Measurements from ENCODE around the gene ZFP64.
"Not testable (repeated sequence)": the region's sequence is repeated elsewhere in the genome, so short reads cannot be mapped to it uniquely, and the experiment has no call there.

Gene ZFP64

GRCh38 chr20:52191132-52191915 is at the start of gene ZFP64:
Gene ZFP64, minus strand, starts transcription at chr20:52191779. Its CDS starts 143 bp downstream, at chr20:52191636.
- DNase-seq: peak; percentile 84 to 88

DNA sequence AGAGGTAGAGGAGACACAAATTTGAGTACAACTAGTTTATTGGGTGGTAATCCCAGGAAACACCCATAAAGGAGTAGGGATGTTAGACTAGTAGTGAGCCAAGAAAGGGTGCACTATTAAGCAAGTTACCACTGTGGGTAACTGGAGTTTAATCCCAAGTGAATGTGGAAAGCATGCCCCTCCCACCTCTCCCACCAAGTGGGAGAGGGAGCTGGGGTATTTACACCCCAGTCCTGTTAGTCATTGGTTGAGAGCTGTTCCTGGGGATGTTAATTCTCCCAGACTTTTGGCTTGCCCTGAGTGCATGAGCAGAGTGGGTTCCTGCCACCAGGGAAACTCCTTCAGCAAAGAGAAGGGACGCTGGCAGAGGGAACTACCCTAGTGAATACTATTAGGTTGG is 49.2 kb upstream of the ZFP64 start:
- DNase-seq: no peak

DNA sequence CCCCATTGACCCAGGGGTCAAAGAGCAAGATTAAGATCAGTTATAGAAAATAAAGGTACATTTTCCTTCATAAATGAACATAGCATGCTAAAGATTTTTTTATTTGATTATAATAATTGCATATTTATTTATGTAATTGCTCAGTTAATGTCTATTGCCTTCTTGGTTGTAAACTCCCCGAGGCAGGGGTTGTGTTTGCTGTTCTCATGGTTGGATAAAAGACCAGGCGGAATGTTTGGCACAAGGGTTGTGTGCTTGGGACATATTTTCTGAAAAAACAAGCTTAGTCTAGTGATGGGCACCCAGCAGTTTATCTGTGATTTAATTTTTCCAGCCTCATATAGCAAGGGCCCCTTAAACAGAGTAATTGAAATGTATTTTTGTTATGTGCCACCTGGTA is 47.5 kb upstream of the ZFP64 start:
- no peak for DNase-seq

DNA sequence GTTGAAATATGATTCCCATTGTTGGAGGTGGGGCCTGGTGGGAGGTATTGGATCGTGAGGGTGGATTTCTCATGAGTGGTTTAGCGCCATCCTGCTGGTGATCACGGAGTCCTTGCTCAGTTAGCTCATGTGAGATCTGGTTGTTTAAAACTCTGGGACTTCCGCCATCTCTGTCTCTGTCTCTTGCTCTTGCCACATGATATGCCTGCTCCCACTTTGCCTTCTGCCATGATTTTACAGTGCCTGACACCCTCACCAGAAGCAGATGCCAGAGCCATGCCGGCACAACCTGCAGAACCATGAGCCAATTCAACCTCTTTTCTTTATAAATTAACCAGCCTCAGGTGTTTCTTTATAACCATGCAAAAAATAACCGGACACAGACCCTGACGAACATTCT is 44.7 kb upstream of the ZFP64 start:
- no peak for DNase-seq

GRCh38 chr20:52235129-52235528 is 43.5 kb upstream of the ZFP64 start:
- DNase-seq: no peak

DNA sequence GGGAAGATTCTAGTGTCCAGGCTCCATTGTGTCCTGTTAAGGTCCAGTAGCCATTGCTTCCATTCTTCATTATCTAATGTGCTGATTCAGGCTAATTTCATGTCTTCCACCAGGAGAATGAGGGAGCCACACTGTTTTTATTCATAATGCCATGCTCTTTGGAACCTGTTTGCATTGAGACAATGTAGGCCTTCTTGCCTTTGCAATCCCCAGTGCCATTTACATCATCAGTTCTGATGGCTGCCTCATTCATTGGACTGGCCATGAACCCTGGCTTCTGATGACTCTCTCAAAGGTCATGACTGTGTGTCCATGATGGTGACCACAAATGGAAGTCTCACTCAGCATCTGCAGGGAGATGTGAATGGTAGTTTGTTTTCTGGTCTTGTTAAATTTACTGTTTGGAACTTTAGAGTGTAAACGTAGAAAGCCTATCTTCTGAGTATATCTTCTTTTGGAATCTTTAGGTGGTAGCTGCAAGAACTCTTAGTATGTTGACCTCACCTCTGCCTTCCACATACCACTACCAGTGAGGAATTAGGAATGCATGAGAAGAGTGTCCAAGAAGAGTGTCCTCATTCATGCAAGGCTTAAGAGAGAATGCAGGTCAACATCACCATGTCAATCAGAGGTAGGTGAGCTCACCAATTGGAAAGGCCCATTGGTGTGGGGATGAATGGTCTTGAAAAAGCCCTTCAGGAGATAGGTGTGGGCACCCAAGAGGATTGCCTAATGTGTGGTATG is 42.9 kb upstream of the ZFP64 start:
- no peak for DNase-seq

DNA sequence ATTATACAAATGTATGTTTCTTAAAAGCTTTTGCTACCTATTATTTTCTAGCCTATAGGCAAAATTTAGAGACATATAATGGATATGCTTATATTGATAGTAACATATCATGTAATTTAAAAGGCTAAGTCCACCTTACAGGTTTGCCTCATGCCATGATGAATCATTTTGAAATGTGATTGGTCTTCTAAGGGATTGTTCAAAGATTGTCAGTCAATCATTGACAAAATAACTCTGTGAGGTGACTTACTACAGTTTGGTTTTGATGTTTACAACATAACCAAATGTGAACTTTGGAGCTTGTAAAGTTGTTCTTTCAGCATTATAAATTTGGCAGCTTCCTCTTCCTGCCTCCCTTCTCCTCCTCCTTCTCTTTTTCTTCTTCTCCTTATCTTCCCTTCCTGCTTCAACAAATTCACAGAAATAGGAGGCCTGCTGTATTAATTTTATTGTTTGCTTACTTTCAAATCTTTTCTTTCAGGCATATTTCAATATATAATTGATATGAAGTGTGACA is 39.7 kb upstream of the ZFP64 start:
- DNase-seq: no peak

DNA sequence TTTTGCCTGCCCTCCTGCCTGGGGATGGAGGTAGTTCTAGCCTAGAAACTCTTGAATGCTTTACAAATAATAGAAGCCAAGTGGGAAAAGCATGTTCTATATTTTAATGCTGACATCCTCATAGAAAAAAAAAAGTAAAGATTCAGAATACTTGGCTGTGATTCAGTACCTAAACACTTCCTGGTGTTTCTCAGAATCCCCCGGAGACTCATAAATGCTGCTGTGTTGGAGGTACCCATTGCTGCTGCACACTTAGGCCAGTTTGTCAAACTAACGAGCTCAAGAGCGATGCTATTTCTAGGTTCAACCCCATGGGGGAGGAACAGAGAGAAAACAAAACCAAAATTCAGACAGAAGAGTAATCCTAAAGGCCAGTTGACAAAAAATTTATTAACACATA is 38.8 kb upstream of the ZFP64 start:
- no peak for DNase-seq

- DNase-seq: not testable (repeated sequence)
Measured at GRCh38 chr20:52229346-52229745, 37.8 kb upstream of the ZFP64 start.

GRCh38 chr20:52226370-52226769 is 34.8 kb upstream of the ZFP64 start:
- DNase-seq: no peak

GRCh38 chr20:52224920-52225319 is 33.3 kb upstream of the ZFP64 start:
- DNase-seq: no peak

DNA sequence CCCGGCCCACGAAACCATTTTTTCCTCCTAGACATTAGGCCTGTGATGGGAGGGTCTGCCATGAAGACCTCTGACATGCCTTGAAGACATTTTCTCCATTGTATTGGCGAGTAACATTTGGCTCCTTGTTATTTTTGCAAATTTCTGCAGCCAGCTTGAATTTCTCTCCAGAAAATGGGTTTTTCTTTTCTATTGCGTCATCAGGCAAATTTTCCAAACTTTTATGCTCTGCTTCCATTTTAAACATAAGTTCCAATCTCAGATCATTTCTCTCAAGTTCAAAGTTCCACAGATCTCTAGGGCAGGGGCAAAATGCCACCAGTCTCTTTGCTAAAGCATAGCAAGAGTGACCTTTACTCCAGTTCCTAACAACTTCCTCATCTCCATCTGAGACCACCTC is 29.8 kb upstream of the ZFP64 start:
- DNase-seq: not testable (repeated sequence)

DNA sequence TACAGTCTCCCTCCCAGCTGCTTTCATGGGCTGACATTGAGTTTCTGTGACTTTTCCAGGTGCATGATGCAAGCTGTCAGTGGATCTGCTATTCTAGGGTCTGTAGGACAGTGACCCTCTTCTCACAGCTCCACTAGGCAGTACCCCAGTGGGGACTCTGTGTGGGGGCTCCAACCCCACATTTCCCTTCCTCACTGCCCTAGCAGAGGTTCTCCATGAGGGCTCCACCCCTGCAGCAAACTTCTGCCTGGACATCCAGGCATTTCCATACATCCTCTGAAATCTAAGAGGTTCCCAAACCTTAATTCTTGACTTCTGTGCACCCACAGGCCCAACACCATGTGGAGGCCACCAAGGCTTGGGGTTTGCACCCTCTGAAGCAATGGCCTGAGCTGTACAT is 29.3 kb upstream of the ZFP64 start:
- not testable (repeated sequence) for DNase-seq

DNA sequence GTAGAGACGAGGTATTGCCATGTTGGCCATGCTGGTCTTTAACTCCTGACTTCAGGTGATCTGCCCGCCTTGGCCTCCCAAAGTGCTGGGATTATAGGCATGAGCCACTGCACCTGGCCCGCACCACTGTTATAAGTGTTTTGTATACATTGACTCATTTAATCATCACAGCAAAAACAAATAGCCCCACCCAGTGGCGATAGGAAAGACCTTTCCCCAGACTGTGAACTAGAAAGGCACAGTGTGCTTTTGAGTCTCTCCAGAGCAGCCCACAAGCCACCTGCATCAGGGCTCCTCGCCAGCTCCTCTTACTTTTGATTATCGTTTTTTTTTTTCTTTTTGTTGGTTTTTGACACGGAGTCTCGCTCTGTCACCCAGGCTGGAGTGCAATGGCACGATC is 27.9 kb upstream of the ZFP64 start:
- DNase-seq: no peak

DNA sequence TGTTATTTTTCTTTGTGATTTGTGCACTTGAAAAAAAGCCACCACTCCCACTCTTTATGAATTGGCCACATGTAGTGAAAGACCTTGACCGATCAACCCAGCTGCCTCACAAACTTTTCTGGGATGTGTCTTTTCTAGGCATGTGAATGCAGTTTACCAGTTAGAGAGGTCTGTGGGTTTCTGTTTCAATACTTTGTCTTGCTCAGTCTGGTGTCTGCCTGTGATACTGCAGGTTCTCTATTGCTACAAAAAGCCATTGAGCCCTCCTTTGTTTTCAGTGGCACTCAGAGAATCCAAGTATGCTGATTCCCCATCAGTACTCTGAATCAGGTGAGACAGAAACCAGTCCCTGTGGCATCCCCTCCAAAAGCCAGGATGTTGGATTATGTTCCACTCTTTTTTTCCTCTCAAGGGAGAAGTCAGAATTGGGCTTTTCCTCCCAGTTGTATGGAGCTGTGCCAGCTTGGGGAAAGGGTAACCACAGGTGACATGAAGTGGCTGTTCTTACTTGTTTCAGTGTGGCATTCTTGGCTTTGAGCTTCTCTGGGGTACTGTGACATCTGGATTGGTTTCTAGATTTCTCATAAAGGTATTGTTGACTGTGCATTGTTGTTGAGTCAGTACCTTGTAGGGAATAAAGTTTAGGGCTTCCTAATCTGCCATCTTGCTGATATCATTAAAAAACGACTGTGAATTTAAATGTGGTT is 26.3 kb upstream of the ZFP64 start:
- DNase-seq: no peak

DNA sequence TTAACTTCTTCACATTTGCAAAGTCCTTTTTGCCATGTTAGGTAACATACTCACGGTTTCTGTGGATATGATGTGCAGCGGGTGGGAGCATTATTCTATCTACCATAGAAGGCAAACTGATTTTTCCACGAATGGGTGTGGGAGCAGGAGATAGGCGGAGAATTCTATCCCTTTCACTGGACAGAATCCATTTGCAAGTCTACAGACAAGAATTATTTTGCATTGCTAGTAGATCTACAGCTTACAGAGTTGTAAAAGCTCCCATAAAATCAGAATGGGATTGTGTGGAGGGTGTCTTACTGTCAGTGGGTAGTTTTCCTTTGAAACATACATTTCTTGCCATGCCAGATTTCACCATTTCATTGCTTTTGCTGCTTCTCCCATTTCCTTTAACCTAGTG is 22.4 kb upstream of the ZFP64 start:
- no peak for DNase-seq

DNA sequence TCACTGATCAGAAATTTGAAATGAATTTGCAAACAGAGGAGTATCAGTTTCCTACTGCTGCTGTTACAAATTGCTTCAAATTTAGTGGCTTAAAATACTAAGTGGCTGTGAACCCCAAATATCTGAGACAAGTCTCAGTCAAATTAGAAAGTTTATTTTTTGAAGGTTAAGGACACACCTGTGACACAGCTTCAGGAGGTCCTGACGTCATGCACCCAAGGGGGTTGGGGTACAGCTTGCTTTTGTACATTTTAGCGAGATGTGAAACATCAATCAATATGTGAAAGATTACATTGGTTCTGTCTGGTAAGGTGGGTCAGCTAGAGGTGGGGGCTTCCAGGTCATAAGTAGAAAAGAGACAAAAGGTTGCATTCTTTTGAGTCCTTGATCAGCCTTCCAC is 21.4 kb upstream of the ZFP64 start:
- DNase-seq: no peak

- DNase-seq: no peak
Measured at GRCh38 chr20:52210037-52210990, 18.7 kb upstream of the ZFP64 start.

- no peak for DNase-seq
Measured at GRCh38 chr20:52209154-52209571, 17.6 kb upstream of the ZFP64 start.

DNA sequence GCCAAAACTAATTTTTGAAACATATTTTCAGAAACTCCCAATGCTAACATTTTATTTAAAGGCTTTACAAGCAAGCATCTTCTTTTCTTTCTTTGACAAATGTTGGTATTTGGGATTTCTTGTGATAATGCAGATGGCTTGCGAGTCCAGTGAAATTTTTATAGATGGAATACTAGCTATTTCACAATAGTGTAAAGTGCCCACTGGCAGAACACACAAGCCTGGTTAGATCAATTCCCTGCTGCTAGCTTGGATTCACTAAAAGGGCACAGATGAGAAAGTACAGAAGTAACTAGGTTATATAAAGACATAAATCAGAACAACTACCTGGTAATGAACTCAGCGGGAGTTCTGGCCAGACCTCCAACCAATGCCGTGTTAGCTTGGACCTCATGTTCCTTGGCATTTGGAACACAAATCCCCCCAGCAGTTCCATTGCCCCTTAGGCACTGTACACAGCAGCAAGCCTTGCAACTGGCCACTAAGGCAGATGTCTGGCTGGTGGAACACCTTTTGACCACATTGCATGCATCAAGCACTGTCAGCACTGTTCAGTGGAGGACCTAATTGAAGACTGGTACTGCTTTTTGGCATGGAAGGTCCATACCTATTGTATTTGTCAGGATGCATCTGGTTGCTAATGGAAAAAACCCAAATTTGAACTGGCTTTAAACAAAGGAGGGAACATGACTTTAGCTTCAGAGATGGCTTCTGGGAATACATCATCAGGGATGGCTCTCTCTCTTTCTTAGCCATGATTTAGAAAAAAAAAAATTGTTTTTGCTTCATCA is 15.6 kb upstream of the ZFP64 start:
- DNase-seq: no peak

DNA sequence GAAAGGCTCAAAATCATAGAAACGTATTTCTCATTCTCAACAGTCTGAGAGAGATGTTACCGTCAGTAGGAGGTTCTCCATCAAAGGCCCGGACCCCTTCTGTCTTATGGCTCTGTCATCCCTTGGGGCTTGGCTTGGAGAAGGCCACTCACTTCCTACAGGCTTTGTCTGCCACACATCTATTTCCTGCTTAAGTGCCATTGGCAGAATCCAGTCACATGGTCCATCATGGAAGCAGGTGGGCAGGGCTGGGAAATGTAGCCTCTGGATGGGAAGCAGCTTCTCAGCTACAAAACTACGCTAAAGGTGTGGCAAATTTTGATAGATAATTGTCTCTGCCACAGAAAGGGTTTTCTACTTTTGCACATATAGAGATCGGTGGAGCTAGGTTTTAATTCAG is 12.6 kb upstream of the ZFP64 start:
- DNase-seq: no peak

Data from hippocampal formation (tissue), 2 donors.